Measurements from ENCODE around the gene ITGB8. TPM values are rescaled to one million over a fixed set of nuclear protein-coding genes. Genes with fewer than 3 reads are reported as not detected.

The ITGB8 gene
- total RNA-seq, 1 experiment from 2014 or later = 2.4 TPM

GRCh38 chr7:20307901-20308300 is 22.8 kb upstream of the ITGB8 start:
- ATAC-seq (no peak), DNase-seq (ENCODE audit: low read depth, low spot score) (no peak)
- intact Hi-C loops (cut with micrococcal nuclease) = no loop called here
- CTCF ChIA-PET = interaction anchor here (1.4 kb wide), 1 partner anchor 560 kb away, joined by 5 read pairs; no protein-coding TSS in a partner anchor
- no peak overlapping the region for H3K4me3 ChIP-seq (replicated peaks in 1 of 2; ENCODE audit: low read depth in 1 of 2, low read length in 2 of 2)
- no peak overlapping the region for H3K27ac ChIP-seq (ENCODE audit: low read depth, low read length)
- no peak overlapping the region for H2AFZ ChIP-seq (ENCODE audit: low read depth, low read length, poor library complexity, severe bottlenecking)
- H3K79me2 ChIP-seq (ENCODE audit: insufficient read depth, low read length) = no peaks in the 10 kb centered on the region
- H3K9me2 ChIP-seq (ENCODE audit: insufficient read depth) = no peaks in the 10 kb centered on the region
- BruUV-seq (replicated peaks) = no TSS peak
- H3K4me2 ChIP-seq (ENCODE audit: low read length) = no peak overlapping the region
- RAD21 ChIA-PET (ENCODE audit: low non-redundant PET in 1 of 2, low total read pairs in 2 of 2, uncharacterized antibody in 2 of 2, unreplicated experiment in 2 of 2) = interaction anchor here in 1 of 2 experiments (0.6 kb wide), 1 partner anchor 34 kb away, joined by 3 read pairs; no protein-coding TSS in a partner anchor
- no peaks in the 10 kb centered on the region for H3K27me3 ChIP-seq (ENCODE audit: insufficient read depth, low read length)
- POLR2A ChIA-PET = no interaction called here
- no peaks in the 10 kb centered on the region for H3K9me3 ChIP-seq (ENCODE audit: control insufficient read depth in 1 of 2, insufficient read depth in 1 of 2, low read depth in 1 of 2, low read length in 2 of 2)
- no peak for TF ChIP-seq EZH2phosphoT487 (IDR thresholded peaks at IDR 0.05; ENCODE audit: borderline replicate concordance)
- no peak for TF ChIP-seq RAD21 (IDR thresholded peaks at IDR 0.05; ENCODE audit: low read depth)
- TF ChIP-seq POLR2A (IDR thresholded peaks at IDR 0.05; ENCODE audit: borderline replicate concordance, extremely low read depth, insufficient read depth, insufficient read length) = no peak
- no peak for TF ChIP-seq YY1 (IDR thresholded peaks at IDR 0.05; ENCODE audit: extremely low read depth, insufficient replicate concordance, low read depth, low read length)
- no peak for TF ChIP-seq JUND (IDR thresholded peaks at IDR 0.05)
- TF ChIP-seq EGR1 (IDR thresholded peaks at IDR 0.05; ENCODE audit: low read depth) = no peak
- TF ChIP-seq CEBPB (IDR thresholded peaks at IDR 0.05; ENCODE audit: low read depth) = no peak
- no peak for TF ChIP-seq ELF1 (IDR thresholded peaks at IDR 0.05; ENCODE audit: borderline replicate concordance, low read depth)
- no peak for TF ChIP-seq SIN3A (IDR thresholded peaks at IDR 0.05; ENCODE audit: low read depth)
- TF ChIP-seq ZFX (IDR thresholded peaks at IDR 0.05) = no peak
- TF ChIP-seq ATF3 (IDR thresholded peaks at IDR 0.05) = no peak
- TF ChIP-seq MAX (IDR thresholded peaks at IDR 0.05) = no peak
- TF ChIP-seq SP1 (IDR thresholded peaks at IDR 0.05; ENCODE audit: low read depth) = no peak
- H3K9ac ChIP-seq (ENCODE audit: low read length) = no peak overlapping the region
- no peaks in the 10 kb centered on the region for H4K20me1 ChIP-seq (ENCODE audit: insufficient read depth)
- no peaks in the 10 kb centered on the region for H3K36me3 ChIP-seq (ENCODE audit: control insufficient read depth in 1 of 2, insufficient read depth in 2 of 2, low read length in 2 of 2)
- no peaks in the 10 kb centered on the region for H3K4me1 ChIP-seq (ENCODE audit: control insufficient read depth in 1 of 2, insufficient read depth in 2 of 2, low read length in 2 of 2)

GRCh38 chr7:20310301-20310700 is 20.4 kb upstream of the ITGB8 start:
- DNase-seq (ENCODE audit: low read depth, low spot score) (no peak), ATAC-seq (no peak)
- no peak overlapping the region for H3K9ac ChIP-seq (ENCODE audit: low read length)
- no peaks in the 10 kb centered on the region for H3K79me2 ChIP-seq (ENCODE audit: insufficient read depth, low read length)
- ChIA-PET CTCF (interaction anchor here (1.7 to 2.1 kb wide), 3 partner anchors 20 to 596 kb away, joined by 6 to 14 read pairs (median 6); partner anchors contain the start of gene ITGB8), POLR2A (no interaction called here), RAD21 (ENCODE audit: low non-redundant PET in 1 of 2, low total read pairs in 2 of 2, uncharacterized antibody in 2 of 2, unreplicated experiment in 2 of 2) (no interaction called here)
- no peaks in the 10 kb centered on the region for H4K20me1 ChIP-seq (ENCODE audit: insufficient read depth)
- no peaks in the 10 kb centered on the region for H3K4me1 ChIP-seq (ENCODE audit: control insufficient read depth in 1 of 2, insufficient read depth in 2 of 2, low read length in 2 of 2)
- peak overlapping the region; percentile 84 for H2AFZ ChIP-seq (ENCODE audit: low read depth, low read length, poor library complexity, severe bottlenecking)
- no peak overlapping the region for H3K27ac ChIP-seq (ENCODE audit: low read depth, low read length)
- no peaks in the 10 kb centered on the region for H3K9me2 ChIP-seq (ENCODE audit: insufficient read depth)
- no peaks in the 10 kb centered on the region for H3K9me3 ChIP-seq (ENCODE audit: control insufficient read depth in 1 of 2, insufficient read depth in 1 of 2, low read depth in 1 of 2, low read length in 2 of 2)
- H3K36me3 ChIP-seq (ENCODE audit: control insufficient read depth in 1 of 2, insufficient read depth in 2 of 2, low read length in 2 of 2) = no peaks in the 10 kb centered on the region
- BruUV-seq (replicated peaks) = no TSS peak
- H3K4me2 ChIP-seq (ENCODE audit: low read length) = no peak overlapping the region
- H3K27me3 ChIP-seq (ENCODE audit: insufficient read depth, low read length) = no peaks in the 10 kb centered on the region
- intact Hi-C loops (cut with micrococcal nuclease) = loop anchor here (2.0 kb wide), 1 partner anchor 562 kb away; no protein-coding TSS in a partner anchor
- no peak overlapping the region for H3K4me3 ChIP-seq (replicated peaks in 1 of 2; ENCODE audit: low read depth in 1 of 2, low read length in 2 of 2)
- TF ChIP-seq POLR2A (IDR thresholded peaks at IDR 0.05; ENCODE audit: borderline replicate concordance, extremely low read depth, insufficient read depth, insufficient read length) = no peak
- TF ChIP-seq ZBTB33 (IDR thresholded peaks at IDR 0.05; ENCODE audit: extremely low read depth, insufficient replicate concordance, low read length) = no peak
- no peak for TF ChIP-seq CBX3 (IDR thresholded peaks at IDR 0.05; ENCODE audit: low read depth)
- no peak for TF ChIP-seq ZNF274 (IDR thresholded peaks at IDR 0.05; ENCODE audit: low read depth, low read length)
- TF ChIP-seq CEBPB (IDR thresholded peaks at IDR 0.05; ENCODE audit: low read depth) = no peak
- no peak for TF ChIP-seq YY1 (IDR thresholded peaks at IDR 0.05; ENCODE audit: extremely low read depth, insufficient replicate concordance, low read depth, low read length)
- TF ChIP-seq TCF7L2 (IDR thresholded peaks at IDR 0.05; ENCODE audit: borderline replicate concordance, extremely low read depth, insufficient read depth, insufficient read length) = no peak
- TF ChIP-seq EZH2 (IDR thresholded peaks at IDR 0.05) = no peak
- TF ChIP-seq FOSL1 (IDR thresholded peaks at IDR 0.05; ENCODE audit: low read depth) = no peak
- TF ChIP-seq JUND (IDR thresholded peaks at IDR 0.05) = no peak
- TF ChIP-seq RAD21 (IDR thresholded peaks at IDR 0.05; ENCODE audit: low read depth) = no peak
- TF ChIP-seq SP1 (IDR thresholded peaks at IDR 0.05; ENCODE audit: low read depth) = no peak
